Bone marrow (tissue), 2 donors: Measurements from ENCODE around the gene RIN2.
A peak's percentile ranks its signal among the peaks of the same experiment; 100 is the strongest.

Experiments used
- DNase-seq, 2 donors: peaks; one replicate each; lab custom pipeline; 2025; lab: John Stamatoyannopoulos, UW

Gene RIN2

DNA sequence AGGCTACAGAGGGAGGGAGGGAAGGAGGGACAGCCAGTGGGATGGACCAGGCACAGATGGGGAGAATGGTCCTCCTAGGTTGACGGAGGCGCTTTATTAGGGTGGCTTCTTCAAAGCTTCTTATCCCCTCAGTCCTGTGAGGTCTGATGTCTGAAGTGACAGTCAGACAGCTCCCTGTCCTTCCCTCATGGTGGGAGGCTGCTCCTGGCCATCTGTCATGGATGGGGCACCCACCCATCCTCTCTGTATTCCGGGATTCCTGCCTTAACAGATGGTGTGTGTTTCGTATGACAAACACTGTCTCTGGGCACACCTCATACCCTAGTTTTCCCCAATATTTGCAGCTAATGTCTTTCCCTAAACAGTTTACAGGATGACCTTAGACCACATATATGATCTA lies 7.9 kb downstream of the RIN2 start:
- no peak for DNase-seq

DNA sequence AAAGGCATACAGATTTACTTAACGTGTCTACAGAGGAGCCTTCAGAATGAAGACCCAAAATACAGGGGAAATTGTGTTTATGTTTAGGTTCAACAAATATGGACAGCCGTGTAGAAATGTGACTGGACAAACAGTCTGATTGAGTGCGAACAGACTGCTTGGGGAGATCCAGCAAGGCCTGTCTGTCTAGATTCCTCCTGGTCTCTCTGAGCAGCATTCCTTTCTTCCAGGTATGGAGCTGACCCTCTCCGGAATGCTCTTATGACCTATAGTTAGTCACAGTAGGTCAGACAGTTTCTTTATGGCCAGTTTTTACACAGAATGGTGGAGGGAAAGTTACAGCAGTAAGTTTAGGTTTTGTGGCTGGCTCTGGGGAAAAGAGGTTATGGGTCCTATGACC lies 9.0 kb downstream of the RIN2 start:
- no peak for DNase-seq

- DNase-seq, result no peak
Observed at GRCh38 chr20:19768325-19768842, 10.3 kb downstream of the RIN2 start.

DNA sequence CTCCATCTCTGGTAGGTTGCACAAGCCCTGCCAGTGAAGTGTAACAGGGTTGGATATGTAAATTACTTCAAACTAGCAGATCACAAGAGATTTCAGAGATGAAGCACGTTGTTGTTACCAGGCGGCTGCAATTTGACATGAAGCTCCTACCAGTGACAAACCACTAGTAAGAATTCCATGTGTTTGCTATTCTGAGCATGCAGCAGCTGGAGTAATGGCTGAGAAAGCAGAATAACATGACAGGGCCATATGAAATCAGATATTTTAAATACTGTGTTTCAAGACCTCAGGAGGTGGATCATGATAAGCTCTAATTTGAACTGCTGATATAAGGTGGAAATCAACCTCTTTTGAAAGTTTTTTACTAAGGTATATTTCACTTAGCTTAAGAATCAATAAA lies 11.4 kb downstream of the RIN2 start:
- no peak for DNase-seq

- no peak for DNase-seq
Observed at GRCh38 chr20:19770375-19770774, 12.3 kb downstream of the RIN2 start.

DNA sequence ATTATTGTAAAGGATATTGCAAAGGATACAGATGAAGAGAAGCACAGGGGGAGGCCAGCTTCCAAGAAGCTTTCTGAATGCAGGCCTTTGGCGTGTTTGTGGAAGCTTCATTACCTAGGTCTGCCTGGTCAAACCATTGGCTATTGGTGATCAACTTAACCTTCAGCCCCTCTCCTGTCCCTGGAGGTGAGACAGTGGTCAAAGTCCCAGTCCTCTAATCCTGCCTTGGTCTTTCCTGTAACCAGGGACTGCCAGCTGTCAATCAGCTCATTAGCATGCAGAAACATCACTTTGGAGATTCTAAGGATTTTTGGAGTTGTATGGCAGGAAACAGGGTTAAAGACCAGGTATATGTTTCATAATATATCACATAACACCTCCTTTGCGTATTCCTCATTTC lies 13.0 kb downstream of the RIN2 start:
- DNase-seq, result no peak

DNA sequence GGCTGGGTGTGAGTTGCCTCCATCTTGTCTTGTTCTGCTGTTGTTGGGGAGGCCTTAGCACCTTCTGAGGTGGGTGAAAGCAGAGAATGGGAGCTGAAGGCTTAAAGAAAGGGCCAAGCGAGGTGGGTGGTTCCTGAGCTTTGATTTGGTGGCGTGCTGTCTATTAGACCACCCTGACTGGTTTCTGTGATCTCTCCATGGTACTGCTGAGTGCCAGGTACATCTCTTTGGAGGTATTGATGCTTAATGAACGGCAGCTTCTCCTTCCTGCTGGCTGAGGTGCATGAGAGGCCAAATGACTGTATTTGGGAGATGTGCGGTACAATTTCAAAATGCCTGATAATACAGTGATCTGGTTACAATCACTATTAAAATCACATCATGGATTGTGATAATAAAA lies 15.4 kb downstream of the RIN2 start:
- DNase-seq, result no peak

- DNase-seq, result no peak
Observed at GRCh38 chr20:19774135-19774933, 16.3 kb downstream of the RIN2 start.

DNA sequence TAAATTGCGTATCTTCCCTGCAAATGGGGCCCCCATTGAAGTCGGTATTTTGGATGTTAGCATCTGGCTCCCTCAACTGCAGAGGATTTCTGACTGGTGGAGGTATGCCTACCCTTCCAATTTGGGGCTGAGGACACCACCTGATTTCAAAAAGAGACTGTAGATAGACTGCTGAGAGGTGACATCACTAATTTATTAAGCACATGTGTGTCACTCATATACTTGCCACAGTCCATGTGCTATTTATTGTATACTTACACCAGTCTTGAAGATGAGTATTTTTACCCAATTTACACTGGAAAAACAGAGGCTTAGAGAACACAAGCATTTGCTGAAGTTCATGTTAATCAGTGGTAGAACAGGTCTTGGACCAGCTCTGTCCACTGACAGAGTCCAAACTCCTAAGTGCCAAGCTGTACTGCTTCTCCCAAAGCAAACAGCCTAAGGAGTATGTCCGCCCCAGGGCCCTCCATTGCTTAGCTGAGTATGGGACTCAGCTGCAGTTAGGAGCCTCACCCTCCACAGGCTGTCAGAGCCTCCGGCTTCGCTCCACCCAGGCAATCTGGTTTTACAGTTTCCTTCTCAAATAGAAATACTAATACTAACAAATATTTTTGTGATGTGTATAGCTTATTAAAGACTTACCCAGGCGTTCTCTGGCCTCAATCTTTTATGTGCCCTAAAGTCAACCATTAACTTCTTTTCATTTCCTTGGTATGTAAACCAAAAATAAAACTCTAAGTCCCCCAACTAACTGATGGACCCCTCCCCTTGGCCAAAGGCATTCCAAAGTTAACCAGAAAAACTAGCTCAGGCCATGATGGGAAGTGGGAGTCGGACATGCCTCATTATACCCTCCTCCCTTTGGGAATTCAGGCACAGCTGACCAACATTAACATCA lies 17.5 kb downstream of the RIN2 start:
- no peak for DNase-seq

DNA sequence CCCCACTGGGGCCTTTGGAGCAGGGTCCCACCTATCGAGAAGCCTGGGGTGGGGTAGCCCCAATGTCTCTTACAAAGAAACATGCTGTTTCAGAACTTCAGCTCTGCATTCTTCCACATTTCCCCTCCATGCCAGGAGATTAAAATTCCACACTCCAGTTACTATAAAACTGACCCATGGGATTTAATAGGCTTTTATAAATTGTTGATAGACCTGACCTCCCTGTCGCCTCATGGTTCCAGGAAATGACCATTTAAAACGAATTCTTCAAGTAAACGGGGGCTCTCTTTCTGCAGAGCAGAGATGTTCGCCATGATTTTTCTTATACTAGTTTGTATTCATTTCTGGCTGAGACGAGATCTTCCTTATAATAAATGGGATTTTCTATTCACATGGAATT lies 19.3 kb downstream of the RIN2 start:
- no peak for DNase-seq

GRCh38 chr20:19777981-19778380 lies 19.9 kb downstream of the RIN2 start:
- no peak for DNase-seq

GRCh38 chr20:19778404-19778803 lies 20.3 kb downstream of the RIN2 start:
- DNase-seq, result no peak

- DNase-seq, result no peak
Observed at GRCh38 chr20:19779634-19780033, 21.6 kb downstream of the RIN2 start.

DNA sequence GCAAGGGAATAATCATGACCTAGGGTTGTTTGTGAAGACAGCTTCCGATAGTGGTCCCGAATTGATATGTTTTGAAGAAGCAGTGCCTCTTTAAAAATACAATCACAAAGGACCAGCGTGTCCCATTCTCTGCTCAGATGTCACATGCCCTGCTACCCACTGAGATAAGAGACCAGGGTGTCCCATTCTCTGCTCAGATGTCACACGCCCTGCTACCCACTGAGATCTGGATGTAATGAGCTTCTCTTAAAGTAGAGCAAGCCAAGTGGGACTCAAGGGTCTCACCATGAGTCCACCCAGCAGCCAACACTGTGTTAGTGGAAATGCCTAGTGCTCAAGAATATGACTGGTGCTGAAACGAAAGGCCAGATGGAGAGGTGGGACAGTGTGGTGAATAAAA lies 22.2 kb downstream of the RIN2 start:
- DNase-seq, result no peak

GRCh38 chr20:19781235-19781634 lies 23.2 kb downstream of the RIN2 start:
- DNase-seq, result no peak

GRCh38 chr20:19782669-19783068 lies 24.6 kb downstream of the RIN2 start:
- DNase-seq, result no peak

DNA sequence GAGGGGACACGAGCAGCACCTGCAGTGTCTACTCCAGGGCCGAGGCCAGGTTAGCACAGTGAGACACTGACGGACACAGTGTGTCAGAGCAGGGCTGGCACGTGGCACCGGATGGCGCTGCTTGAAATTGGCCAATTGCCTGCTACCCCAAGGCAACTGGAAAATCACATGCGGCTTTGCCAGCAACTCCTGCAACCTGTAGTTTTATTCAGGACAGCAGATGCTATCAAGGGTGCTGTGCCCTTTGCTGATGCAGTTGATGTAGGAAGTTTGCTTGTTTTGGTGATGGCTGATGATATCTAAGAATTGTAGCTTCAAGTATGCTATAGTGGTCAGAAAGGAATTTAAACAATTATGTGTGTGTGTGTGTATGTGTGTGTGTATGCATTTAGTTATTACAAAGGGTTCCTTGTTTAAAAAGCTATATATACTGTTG lies 25.9 kb downstream of the RIN2 start:
- DNase-seq, result no peak

DNA sequence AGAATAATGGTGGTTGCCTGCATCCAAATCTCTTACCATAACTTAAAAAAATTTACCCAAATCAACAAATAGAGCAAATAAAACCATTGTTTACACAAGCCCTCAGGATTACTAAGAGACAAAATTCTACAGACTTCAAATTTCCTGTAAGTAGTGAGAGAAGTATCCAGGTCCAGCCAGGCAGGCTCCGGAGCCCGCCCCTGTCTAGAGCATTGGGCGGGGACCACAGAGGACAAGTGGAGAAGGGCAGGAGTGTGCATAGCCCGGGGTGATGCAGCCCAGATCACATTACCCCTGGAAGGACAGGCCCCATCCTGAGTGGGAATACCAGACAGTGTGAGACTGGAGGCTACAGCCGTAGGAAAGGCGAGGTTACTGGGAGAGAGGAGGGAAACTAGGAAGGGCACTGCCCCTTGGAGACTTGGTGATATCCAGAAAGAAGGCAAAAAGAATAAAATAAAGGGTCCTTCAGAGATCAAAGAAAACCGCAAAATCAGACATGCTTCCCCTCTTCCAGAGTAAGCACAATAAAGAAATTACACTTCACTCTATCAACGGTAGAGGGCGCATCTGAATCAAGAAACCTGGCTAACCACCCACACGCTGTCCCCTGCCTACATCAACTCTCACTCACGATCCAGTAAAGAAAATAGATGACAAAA lies 26.6 kb downstream of the RIN2 start:
- DNase-seq, result peak in 1 of 2 donors; percentile 28

- no peak for DNase-seq
Observed at GRCh38 chr20:19785173-19785982, 27.3 kb downstream of the RIN2 start.

DNA sequence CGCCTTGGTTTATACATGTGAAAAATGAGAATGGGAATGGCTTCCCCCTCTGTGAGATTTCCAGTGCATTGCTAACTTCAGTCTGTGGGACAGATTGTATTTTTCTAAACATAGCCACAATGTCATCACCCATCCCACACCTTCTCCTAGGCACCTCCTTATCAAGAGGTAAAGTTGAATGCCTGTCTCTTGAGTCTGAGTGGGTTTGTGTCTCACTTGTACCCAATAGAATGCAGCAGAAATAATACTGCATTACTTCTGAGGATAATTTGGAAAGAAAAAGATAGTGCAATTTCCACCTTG lies 27.9 kb downstream of the RIN2 start:
- DNase-seq, result no peak

DNA sequence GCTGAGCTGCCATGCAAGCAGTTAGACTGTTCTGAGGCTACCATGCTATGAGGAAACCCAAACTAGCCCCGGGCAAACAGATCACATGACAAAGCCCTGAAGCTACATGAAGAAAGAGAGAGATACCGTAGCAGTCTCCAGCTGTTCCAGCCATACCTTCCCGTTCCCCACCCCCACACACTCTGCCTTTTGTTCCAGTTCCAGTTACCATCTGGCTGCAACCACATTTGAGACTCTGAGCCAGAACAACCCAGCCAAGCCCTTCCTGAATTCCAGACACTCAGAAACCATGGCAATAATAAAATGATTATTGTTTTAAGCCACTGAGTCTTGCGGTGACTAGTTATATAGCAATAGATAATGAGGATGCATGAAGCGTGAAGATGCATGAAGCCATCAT lies 28.3 kb downstream of the RIN2 start:
- DNase-seq, result no peak

GRCh38 chr20:19787366-19787765 lies 29.3 kb downstream of the RIN2 start:
- no peak for DNase-seq
